HepG2 (cell line): ENCODE results near the gene C14orf93. TPM values are rescaled to one million over a fixed set of nuclear protein-coding genes. Genes with fewer than 3 reads are reported as not detected.

Source experiments
- AKAP8 ChIP-seq: sonication (generic); formaldehyde crosslinking; IDR thresholded peaks from 2 replicates; pipeline ENCODE4 v1.5.1; 2020; ENCODE audit warnings: mild to moderate bottlenecking, missing genetic modification reagents
- ATM ChIP-seq: fragments of 450-650 bp; IDR thresholded peaks from 2 replicates; pipeline ENCODE4 v1.7.1; 2017; ENCODE audit warnings: mild to moderate bottlenecking, borderline replicate concordance
- BCL6 ChIP-seq: IDR thresholded peaks from 2 replicates; pipeline ENCODE4 v1.6.1; 2016; ENCODE audit warnings: missing genetic modification reagents, missing compliant biosample characterization
- CBX2 ChIP-seq, 2 experiments: fragments of 200-600 bp in 1 of 2; sonication (generic); formaldehyde crosslinking in 1 of 2; IDR thresholded peaks; 2 replicates each; pipeline versions ENCODE4 v1.7.0 to v1.8.1; 2018 to 2022; ENCODE audit warnings: low read depth in 2 of 2, low read length in 1 of 2, mild to moderate bottlenecking in 1 of 2, missing genetic modification reagents in 1 of 2
- CENPBD1 ChIP-seq: sonication (generic); formaldehyde crosslinking; IDR thresholded peaks from 2 replicates; pipeline ENCODE4 v1.8.0; 2022; ENCODE audit warnings: missing genetic modification reagents, low read depth, mild to moderate bottlenecking, borderline replicate concordance
- CENPT ChIP-seq: sonication (generic); formaldehyde crosslinking; IDR thresholded peaks from 2 replicates; pipeline ENCODE4 v1.8.0; 2022; ENCODE audit warnings: low read depth, mild to moderate bottlenecking, moderate library complexity, missing genetic modification reagents
- FOXK1 ChIP-seq: sonication (generic); formaldehyde crosslinking; IDR thresholded peaks from 2 replicates; pipeline ENCODE4 v1.4.0; 2020; ENCODE audit warnings: low read depth, missing genetic modification reagents, borderline replicate concordance
- HNRNPH1 ChIP-seq: fragments of 200-400 bp; formaldehyde crosslinking; optimal IDR thresholded peaks from 2 replicates; pipeline ENCODE3; 2017; ENCODE audit warnings: mild to moderate bottlenecking, low read depth, low read length
- JUN ChIP-seq: sonication (generic); formaldehyde crosslinking; IDR thresholded peaks from 2 replicates; pipeline ENCODE4 v1.4.0; 2020; ENCODE audit warnings: mild to moderate bottlenecking, missing genetic modification reagents
- KDM2A ChIP-seq: sonication (generic); formaldehyde crosslinking; IDR thresholded peaks from 2 replicates; pipeline ENCODE4 v1.4.0; 2020; ENCODE audit warnings: low read depth, missing genetic modification reagents, borderline replicate concordance
- MIER2 ChIP-seq: IDR thresholded peaks from 2 replicates; pipeline ENCODE4 v1.6.1; 2016; ENCODE audit warnings: missing biosample characterization, missing genetic modification reagents
- NCOA1 ChIP-seq: sonication (generic); formaldehyde crosslinking; IDR thresholded peaks from 2 replicates; pipeline ENCODE4 v1.9.0; 2021; ENCODE audit warnings: missing genetic modification reagents
- PAX8 ChIP-seq: sonication (generic); formaldehyde crosslinking; IDR thresholded peaks from 2 replicates; pipeline ENCODE4 v1.8.0; 2022; ENCODE audit warnings: mild to moderate bottlenecking, missing genetic modification reagents, borderline replicate concordance
- RARA ChIP-seq: IDR thresholded peaks from 2 replicates; pipeline ENCODE4 v1.6.1; 2016; ENCODE audit warnings: missing genetic modification reagents, missing compliant biosample characterization
- SAP130 ChIP-seq: IDR thresholded peaks from 2 replicates; pipeline ENCODE4 v1.6.1; 2016; ENCODE audit warnings: low read depth
- SIX4 ChIP-seq: sonication (generic); formaldehyde crosslinking; IDR thresholded peaks from 2 replicates; pipeline ENCODE4 v1.4.0; 2020; ENCODE audit warnings: missing genetic modification reagents
- SP4 ChIP-seq: sonication (generic); formaldehyde crosslinking; IDR thresholded peaks from 2 replicates; pipeline ENCODE4 v1.8.1; 2023; ENCODE audit warnings: mild to moderate bottlenecking, missing genetic modification reagents
- SRSF1 ChIP-seq: fragments of 200-400 bp; formaldehyde crosslinking; optimal IDR thresholded peaks from 2 replicates; pipeline ENCODE3; 2017; ENCODE audit warnings: mild to moderate bottlenecking, low read depth, low read length, moderate library complexity
- TBL1XR1 ChIP-seq: fragments of 150-350 bp; IDR thresholded peaks from 2 replicates; pipeline ENCODE4 v1.6.1; 2014; ENCODE audit warnings: borderline replicate concordance, low read length; ENCODE audit not compliant: partially characterized antibody
- THYN1 ChIP-seq: sonication (generic); formaldehyde crosslinking; IDR thresholded peaks from 2 replicates; pipeline ENCODE4 v1.8.1; 2023; ENCODE audit warnings: low read depth, mild to moderate bottlenecking, moderate library complexity, missing genetic modification reagents, borderline replicate concordance
- TOE1 ChIP-seq: sonication (generic); formaldehyde crosslinking; IDR thresholded peaks from 2 replicates; pipeline ENCODE4 v1.4.0; 2020; ENCODE audit warnings: mild to moderate bottlenecking, missing genetic modification reagents
- TP53 ChIP-seq: sonication (generic); formaldehyde crosslinking; conservative IDR thresholded peaks from 2 replicates; pipeline ENCODE4 v1.4.0; 2020; ENCODE audit warnings: missing genetic modification reagents
- ZNF446 ChIP-seq: sonication (generic); formaldehyde crosslinking; IDR thresholded peaks from 2 replicates; pipeline ENCODE4 v1.5.0; 2020; ENCODE audit warnings: mild to moderate bottlenecking, missing genetic modification reagents
- ZNF546 ChIP-seq: sonication (generic); formaldehyde crosslinking; conservative IDR thresholded peaks from 2 replicates; pipeline ENCODE4 v1.8.1; 2023; ENCODE audit warnings: mild to moderate bottlenecking, missing genetic modification reagents
- ZNF589 ChIP-seq: sonication (generic); formaldehyde crosslinking; conservative IDR thresholded peaks from 2 replicates; pipeline ENCODE4 v1.8.0; 2022; ENCODE audit warnings: mild to moderate bottlenecking, moderate library complexity, missing genetic modification reagents
- ZNF678 ChIP-seq: sonication (generic); formaldehyde crosslinking; IDR thresholded peaks from 2 replicates; pipeline ENCODE4 v1.4.0; 2020; ENCODE audit warnings: mild to moderate bottlenecking, missing genetic modification reagents
- ZSCAN22 ChIP-seq: sonication (generic); formaldehyde crosslinking; IDR thresholded peaks from 2 replicates; pipeline ENCODE4 v1.4.0; 2020; ENCODE audit warnings: mild to moderate bottlenecking, missing genetic modification reagents
- polyA plus RNA-seq, 8 experiments: library from polyadenylated mRNA; depleted of rRNA in 3 of 8; stranded (reverse) in 7 of 8; unstranded in 1 of 8; fragments of >200 nt; fragmentation: Illumina TruSeq in 4 of 8; extraction: Trizol in 4 of 8; gene quantifications; 2 replicates each; pipeline versions ENCODE4 v1.2.1 to v1.2.3, GENCODE V29; 2011 to 2016; ENCODE audit warnings: low read depth in 4 of 8, missing spikeins in 1 of 8, mixed read lengths in 1 of 8; ENCODE audit not compliant: insufficient read depth in 1 of 8
- total RNA-seq, 5 experiments: library from RNA; depleted of rRNA; stranded (reverse); fragments of >200 nt; fragmentation: Illumina TruSeq; extraction: Trizol; gene quantifications; 2 replicates each; pipeline ENCODE4 v1.2.3, GENCODE V29; 2016; ENCODE audit warnings: low read depth in 1 of 5
- TF ChIP-seq, protein P1 (sequence below): sonication (generic); formaldehyde crosslinking; IDR thresholded peaks from 2 replicates; pipeline ENCODE4 v1.4.0; 2020; ENCODE audit warnings: missing genetic modification reagents, mild to moderate bottlenecking, borderline replicate concordance

The C14orf93 gene
- total and polyA plus RNA-seq, 2 of the 13 experiments (the other 11 are each of a cell fraction or from before 2014, with no cell fraction given) = 11.4 to 22.5 TPM

DNA sequence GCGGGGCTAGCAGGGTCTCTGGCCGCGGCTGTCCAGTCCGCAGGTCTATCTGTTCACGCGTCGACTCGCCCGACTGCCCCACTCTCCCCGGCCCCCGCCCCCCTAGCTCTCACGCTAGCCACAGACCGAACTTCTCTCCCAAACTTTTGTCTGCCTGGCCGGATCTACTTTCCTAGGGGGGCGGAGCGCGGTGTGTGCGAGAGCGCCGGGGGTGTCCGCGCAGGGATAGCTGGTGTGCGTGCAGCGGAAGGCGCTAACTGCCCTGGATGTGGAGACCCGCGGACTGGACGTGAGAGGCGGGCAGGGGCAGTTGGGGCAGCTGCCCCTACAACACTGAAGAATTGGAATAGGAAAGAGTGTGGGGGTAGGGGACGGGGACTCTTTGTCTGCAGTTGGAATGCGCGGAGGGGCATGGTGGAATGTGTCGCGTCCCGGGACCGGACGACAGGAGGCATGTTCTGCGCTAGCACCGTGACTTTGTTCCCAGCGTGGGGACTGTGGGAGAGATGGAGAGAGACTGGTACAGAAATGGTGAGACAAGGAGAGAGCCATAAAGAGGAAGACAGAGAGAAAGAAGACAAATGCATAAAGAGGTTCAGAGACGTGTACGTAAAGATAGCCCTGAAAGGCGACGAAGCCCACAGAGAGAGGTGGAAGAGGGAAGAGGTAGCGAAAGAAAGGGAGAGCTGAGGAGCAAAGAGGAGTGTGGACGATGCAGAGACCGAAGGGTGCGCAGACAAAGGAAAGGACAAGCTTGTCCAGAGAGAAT is 27.3 kb downstream of the C14orf93 start, which contains the start of gene AJUBA (continued):
- TF ChIP-seq THYN1 (CRISPR knock-in tag) (no peak), ZSCAN22 (no peak; the same call in 1 of the 2 replicates), KDM2A (CRISPR knock-in tag) (peak; percentile 99), CENPBD1 (CRISPR knock-in tag) (no peak), TOE1 (CRISPR knock-in tag) (peak; percentile 45; the same call in 1 of the 2 replicates), CBX2 (IDR thresholded peaks at IDR 0.05; ENCODE audit: low read depth, low read length) (no peak), CBX2 (CRISPR knock-in tag; IDR thresholded peaks at IDR 0.05; ENCODE audit: low read depth) (no peak), JUN (CRISPR knock-in tag) (peak; percentile 92), MIER2 (peak; percentile 41; the same call in 1 of the 2 replicates), RARA (CRISPR knock-in tag) (peak; percentile 77), TBL1XR1 (peak; percentile 89), TP53 (CRISPR knock-in tag) (no peak), PAX8 (CRISPR knock-in tag) (peak; percentile 69), SIX4 (CRISPR knock-in tag) (peak; percentile 89), NCOA1 (no peak), HNRNPH1 (peak; percentile 74), BCL6 (no peak; the same call in 1 of the 2 replicates), ATM (no peak), CENPT (CRISPR knock-in tag) (no peak), AKAP8 (peak; percentile 96), ZNF589 (no peak), ZNF546 (CRISPR knock-in tag) (peak; percentile 91; the same call in 1 of the 2 replicates), ZNF446 (CRISPR knock-in tag) (no peak), ZNF678 (CRISPR knock-in tag) (no peak), SRSF1 (peak; percentile 98), FOXK1 (CRISPR knock-in tag) (peak; percentile 84), SAP130 (peak; percentile 99), SP4 (no peak)
- TF ChIP-seq, protein P1, sequence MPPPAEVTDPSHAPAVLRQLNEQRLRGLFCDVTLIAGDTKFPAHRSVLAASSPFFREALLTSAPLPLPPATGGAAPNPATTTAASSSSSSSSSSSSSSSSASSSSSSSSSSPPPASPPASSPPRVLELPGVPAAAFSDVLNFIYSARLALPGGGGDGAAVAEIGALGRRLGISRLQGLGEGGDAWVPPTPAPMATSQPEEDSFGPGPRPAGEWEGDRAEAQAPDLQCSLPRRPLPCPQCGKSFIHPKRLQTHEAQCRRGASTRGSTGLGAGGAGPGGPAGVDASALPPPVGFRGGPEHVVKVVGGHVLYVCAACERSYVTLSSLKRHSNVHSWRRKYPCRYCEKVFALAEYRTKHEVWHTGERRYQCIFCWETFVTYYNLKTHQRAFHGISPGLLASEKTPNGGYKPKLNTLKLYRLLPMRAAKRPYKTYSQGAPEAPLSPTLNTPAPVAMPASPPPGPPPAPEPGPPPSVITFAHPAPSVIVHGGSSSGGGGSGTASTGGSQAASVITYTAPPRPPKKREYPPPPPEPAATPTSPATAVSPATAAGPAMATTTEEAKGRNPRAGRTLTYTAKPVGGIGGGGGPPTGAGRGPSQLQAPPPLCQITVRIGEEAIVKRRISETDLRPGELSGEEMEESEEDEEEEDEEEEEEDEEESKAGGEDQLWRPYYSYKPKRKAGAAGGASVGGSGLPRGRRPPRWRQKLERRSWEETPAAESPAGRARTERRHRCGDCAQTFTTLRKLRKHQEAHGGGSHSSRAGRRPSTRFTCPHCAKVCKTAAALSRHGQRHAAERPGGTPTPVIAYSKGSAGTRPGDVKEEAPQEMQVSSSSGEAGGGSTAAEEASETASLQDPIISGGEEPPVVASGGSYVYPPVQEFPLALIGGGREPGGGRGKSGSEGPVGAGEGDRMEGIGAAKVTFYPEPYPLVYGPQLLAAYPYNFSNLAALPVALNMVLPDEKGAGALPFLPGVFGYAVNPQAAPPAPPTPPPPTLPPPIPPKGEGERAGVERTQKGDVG = peak; percentile 99
